ENCODE results near the gene OXSM.

The OXSM gene

GRCh38 chr3:25830373-25831280 lies 40.7 kb downstream of the OXSM start:
- H3K4me3 ChIP-seq (ENCODE audit: control insufficient read depth, low read depth, low read length) = no peak overlapping the region
- no peak for DNase-seq (ENCODE audit: low read depth)
- no peak for TF ChIP-seq CTCF (IDR thresholded peaks at IDR 0.05; ENCODE audit: control insufficient read depth, insufficient read depth, low read depth, low read length, missing control alignments)

GRCh38 chr3:25831578-25831977 lies 41.7 kb downstream of the OXSM start:
- no peak for DNase-seq (ENCODE audit: low read depth)
- peak; percentile 37 for TF ChIP-seq CTCF (IDR thresholded peaks at IDR 0.05; ENCODE audit: control insufficient read depth, insufficient read depth, low read depth, low read length, missing control alignments)
- H3K4me3 ChIP-seq (ENCODE audit: control insufficient read depth, low read depth, low read length) = no peak overlapping the region

- H3K4me3 ChIP-seq (ENCODE audit: control insufficient read depth, low read depth, low read length) = no peak overlapping the region
- no peak for TF ChIP-seq CTCF (IDR thresholded peaks at IDR 0.05; ENCODE audit: control insufficient read depth, insufficient read depth, low read depth, low read length, missing control alignments)
- DNase-seq (ENCODE audit: low read depth) = no peak
Measured at GRCh38 chr3:25834346-25834745, 44.5 kb downstream of the OXSM start.

GRCh38 chr3:25836579-25836978 lies 46.7 kb downstream of the OXSM start:
- H3K4me3 ChIP-seq (ENCODE audit: control insufficient read depth, low read depth, low read length) = no peak overlapping the region
- TF ChIP-seq CTCF (IDR thresholded peaks at IDR 0.05; ENCODE audit: control insufficient read depth, insufficient read depth, low read depth, low read length, missing control alignments) = no peak

GRCh38 chr3:25837038-25837437 lies 47.1 kb downstream of the OXSM start:
- TF ChIP-seq CTCF (IDR thresholded peaks at IDR 0.05; ENCODE audit: control insufficient read depth, insufficient read depth, low read depth, low read length, missing control alignments) = no peak
- H3K4me3 ChIP-seq (ENCODE audit: control insufficient read depth, low read depth, low read length) = no peak overlapping the region
- DNase-seq (ENCODE audit: low read depth) = no peak

More at GRCh38 chr3:25836579-25836978, 46.7 kb downstream of the OXSM start:
- DNase-seq (ENCODE audit: low read depth) = no peak

GRCh38 chr3:25840099-25840498 lies 50.2 kb downstream of the OXSM start:
- no peak overlapping the region for H3K4me3 ChIP-seq (ENCODE audit: control insufficient read depth, low read depth, low read length)
- DNase-seq (ENCODE audit: low read depth) = no peak

More at GRCh38 chr3:25840099-25840498, 50.2 kb downstream of the OXSM start:
- no peak for TF ChIP-seq CTCF (IDR thresholded peaks at IDR 0.05; ENCODE audit: control insufficient read depth, insufficient read depth, low read depth, low read length, missing control alignments)

Measured in AG09309 (cell line).